KOPT-K1 (cell line): ENCODE data around the gene ABHD4.

ENCODE experiments used
- H3K27ac ChIP-seq: fragments of 200-600 bp; sonication (generic); 2 replicates; pipeline ENCODE4 v1.5.1; 2016; ENCODE audit warnings: antibody characterized with exemption, mild to moderate bottlenecking, low read depth, low read length; ENCODE audit not compliant: poor library complexity, severe bottlenecking
- H3K36me3 ChIP-seq: fragments of 200-600 bp; sonication (generic); 2 replicates; pipeline ENCODE4 v1.5.1; 2017; ENCODE audit warnings: antibody characterized with exemption, mild to moderate bottlenecking, low read length, moderate library complexity; ENCODE audit not compliant: insufficient read depth
- H3K9me3 ChIP-seq: fragments of 200-600 bp; sonication (generic); 2 replicates; pipeline ENCODE4 v1.5.1; 2017; ENCODE audit warnings: antibody characterized with exemption, low read length, mild to moderate bottlenecking; ENCODE audit not compliant: insufficient read depth, poor library complexity, severe bottlenecking

ABHD4 gene

GRCh38 chr14:22594156-22594716 lies 3.9 kb upstream of the ABHD4 start:
- no peak overlapping the region for H3K27ac ChIP-seq
- no peaks in the 10 kb centered on the region for H3K9me3 ChIP-seq
- no peaks in the 10 kb centered on the region for H3K36me3 ChIP-seq

- no peak overlapping the region for H3K27ac ChIP-seq
- no peaks in the 10 kb centered on the region for H3K9me3 ChIP-seq
- no peaks in the 10 kb centered on the region for H3K36me3 ChIP-seq
Observed at GRCh38 chr14:22596354-22596879, 1.7 kb upstream of the ABHD4 start.

DNA sequence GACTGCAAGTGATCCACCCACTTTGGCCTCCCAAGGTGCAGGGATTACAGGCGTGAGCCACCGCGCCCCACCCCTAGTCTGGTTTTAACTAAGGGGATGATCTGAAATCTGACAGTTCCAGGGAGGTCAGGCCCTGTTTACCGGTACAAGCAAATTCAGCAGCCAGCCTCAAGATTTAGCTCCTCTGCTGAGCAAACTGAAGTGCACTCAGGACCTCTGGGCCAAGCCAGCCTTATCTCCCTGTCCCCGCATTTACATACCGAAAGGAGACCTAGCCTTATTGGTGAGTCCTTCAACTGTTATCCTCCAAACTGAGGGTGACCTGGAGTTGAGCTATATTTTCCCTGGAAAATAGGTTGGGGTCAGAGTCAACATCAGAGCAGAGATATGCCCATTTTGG lies 835 bp upstream of the ABHD4 start:
- H3K36me3 ChIP-seq, result no peaks in the 10 kb centered on the region
- H3K27ac ChIP-seq, result no peak overlapping the region

GRCh38 chr14:22597771-22598098 lies 365 bp upstream of the ABHD4 start:
- Histone ChIP-seq H3K36me3 (no peaks in the 10 kb centered on the region), H3K27ac (no peak overlapping the region), H3K9me3 (no peaks in the 10 kb centered on the region)

More for the DNA sequence above, 835 bp upstream of the ABHD4 start:
- H3K9me3 ChIP-seq, result no peaks in the 10 kb centered on the region

DNA sequence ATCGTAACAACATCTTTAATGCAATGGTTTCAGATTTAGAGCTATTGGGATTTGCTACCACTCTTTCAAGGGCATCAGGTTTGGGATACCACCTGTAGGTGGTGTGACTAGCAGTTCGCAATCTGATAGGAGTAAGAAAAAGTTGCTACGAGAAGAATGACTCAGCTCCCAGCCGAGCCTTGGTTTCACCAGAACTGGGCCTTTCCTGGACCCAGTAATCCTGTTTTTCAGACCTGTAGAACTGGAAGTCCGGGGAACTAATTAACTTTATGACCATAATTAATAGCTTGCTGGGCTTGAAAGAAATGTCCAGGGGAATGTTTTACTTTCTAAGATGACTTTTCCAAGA lies 770 bp downstream of the ABHD4 start:
- Histone ChIP-seq H3K27ac (no peak overlapping the region), H3K9me3 (no peaks in the 10 kb centered on the region), H3K36me3 (no peaks in the 10 kb centered on the region)

GRCh38 chr14:22599349-22599748 lies 1.2 kb downstream of the ABHD4 start:
- Histone ChIP-seq H3K27ac (no peak overlapping the region), H3K9me3 (no peaks in the 10 kb centered on the region), H3K36me3 (no peaks in the 10 kb centered on the region)

DNA sequence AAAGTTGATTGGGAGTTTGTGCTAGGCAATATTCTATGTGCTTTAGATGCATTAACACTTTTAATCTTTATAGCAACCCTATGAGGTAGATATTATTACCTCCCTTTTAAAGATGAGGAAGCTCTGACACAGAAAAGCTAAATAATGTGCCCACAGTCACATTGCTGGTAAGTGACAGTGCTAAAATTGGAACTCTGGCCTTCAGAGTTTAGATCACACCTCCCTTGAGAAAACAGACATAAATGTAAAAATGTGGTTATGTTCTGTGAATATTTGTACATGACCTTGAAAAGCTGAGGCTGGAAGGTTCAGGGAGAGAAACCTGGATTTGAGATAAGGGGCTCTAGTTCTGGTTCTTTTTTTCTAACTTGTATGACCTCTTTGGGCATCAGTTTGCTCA lies 1.9 kb downstream of the ABHD4 start:
- no peak overlapping the region for H3K27ac ChIP-seq
- H3K9me3 ChIP-seq, result no peaks in the 10 kb centered on the region
- no peaks in the 10 kb centered on the region for H3K36me3 ChIP-seq

DNA sequence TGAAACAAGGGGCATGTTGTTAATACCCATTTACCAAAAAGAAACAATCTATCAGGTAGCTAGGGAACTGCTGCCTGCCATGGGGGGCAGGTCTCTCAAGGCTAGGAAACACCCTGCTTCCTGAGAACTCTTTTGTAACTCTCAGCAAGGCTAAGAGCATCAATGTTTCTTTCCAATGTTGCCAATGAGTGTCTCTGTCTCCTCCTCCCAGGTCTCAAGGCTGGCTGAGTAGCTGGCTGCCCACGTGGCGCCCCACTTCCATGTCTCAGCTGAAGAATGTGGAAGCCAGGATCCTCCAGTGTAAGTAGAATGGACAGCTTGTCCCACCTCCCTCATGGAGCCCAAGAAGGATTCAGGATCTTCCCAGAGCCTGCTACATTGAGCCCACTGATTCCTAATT lies 3.4 kb downstream of the ABHD4 start:
- no peak overlapping the region for H3K27ac ChIP-seq
- H3K9me3 ChIP-seq, result no peaks in the 10 kb centered on the region
- no peaks in the 10 kb centered on the region for H3K36me3 ChIP-seq

- Histone ChIP-seq H3K27ac (no peak overlapping the region), H3K36me3 (no peaks in the 10 kb centered on the region), H3K9me3 (no peaks in the 10 kb centered on the region)
Observed at GRCh38 chr14:22601996-22602395, 3.9 kb downstream of the ABHD4 start.

DNA sequence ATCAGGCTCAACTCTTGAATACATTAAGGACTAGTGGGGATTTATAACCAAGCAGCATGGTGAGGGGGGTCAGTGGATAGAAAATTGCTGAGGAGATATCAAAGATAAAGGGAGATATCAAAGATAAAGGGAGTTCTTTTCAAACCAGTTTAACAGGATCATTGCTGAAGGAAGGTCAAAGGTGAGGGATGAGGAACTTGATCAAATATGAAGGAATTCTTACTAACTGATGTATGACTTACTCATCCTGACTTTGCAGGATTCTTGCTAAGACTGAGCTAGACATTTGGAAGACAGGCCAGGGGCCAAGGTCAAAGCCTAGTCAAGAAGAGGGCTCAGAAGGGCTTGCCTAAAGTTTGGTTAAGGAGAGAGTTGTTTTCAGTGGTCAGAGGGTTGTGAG lies 4.8 kb downstream of the ABHD4 start:
- H3K27ac ChIP-seq, result no peak overlapping the region
- no peaks in the 10 kb centered on the region for H3K36me3 ChIP-seq

GRCh38 chr14:22606380-22606779 lies 8.3 kb downstream of the ABHD4 start:
- Histone ChIP-seq H3K27ac (no peak overlapping the region), H3K36me3 (no peaks in the 10 kb centered on the region), H3K9me3 (no peaks in the 10 kb centered on the region)

More for the DNA sequence above, 4.8 kb downstream of the ABHD4 start:
- H3K9me3 ChIP-seq, result no peaks in the 10 kb centered on the region

GRCh38 chr14:22607291-22607690 lies 9.2 kb downstream of the ABHD4 start:
- H3K27ac ChIP-seq, result no peak overlapping the region
- no peaks in the 10 kb centered on the region for H3K36me3 ChIP-seq
- H3K9me3 ChIP-seq, result no peaks in the 10 kb centered on the region

- no peak overlapping the region for H3K27ac ChIP-seq
- H3K9me3 ChIP-seq, result no peaks in the 10 kb centered on the region
- H3K36me3 ChIP-seq, result no peaks in the 10 kb centered on the region
Observed at GRCh38 chr14:22610931-22611330, 12.8 kb downstream of the ABHD4 start.

- Histone ChIP-seq H3K27ac (no peak overlapping the region), H3K9me3 (no peaks in the 10 kb centered on the region), H3K36me3 (no peaks in the 10 kb centered on the region)
Observed at GRCh38 chr14:22613106-22613695, 15.1 kb downstream of the ABHD4 start.

DNA sequence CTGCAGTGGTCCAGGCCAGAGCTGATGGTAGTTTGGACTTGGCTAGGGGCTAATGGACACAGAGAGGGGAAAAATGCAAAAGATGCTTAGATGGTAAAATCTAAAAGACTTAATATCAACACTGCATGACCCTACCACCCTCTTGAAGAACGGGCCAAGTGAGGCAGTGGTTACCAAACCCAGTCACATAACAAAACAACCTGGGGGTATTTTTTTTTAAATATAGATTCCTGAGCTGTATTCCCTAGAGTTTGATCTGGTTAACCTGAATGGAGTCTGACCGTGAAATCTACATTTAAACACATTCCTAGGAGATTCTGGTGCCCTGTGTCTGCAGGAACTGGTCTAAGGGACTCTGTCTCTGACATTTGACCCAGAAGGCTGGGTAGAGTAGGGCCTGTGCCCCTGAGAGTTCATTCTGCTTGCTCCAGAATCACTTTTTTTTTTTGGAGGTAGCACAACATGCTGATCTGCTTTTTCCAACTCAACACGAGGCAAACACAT lies 15.7 kb downstream of the ABHD4 start:
- Histone ChIP-seq H3K27ac (no peak overlapping the region), H3K9me3 (no peaks in the 10 kb centered on the region), H3K36me3 (no peaks in the 10 kb centered on the region)

GRCh38 chr14:22614240-22614799 lies 16.2 kb downstream of the ABHD4 start:
- H3K27ac ChIP-seq, result no peak overlapping the region
- no peaks in the 10 kb centered on the region for H3K36me3 ChIP-seq
- H3K9me3 ChIP-seq, result no peaks in the 10 kb centered on the region
